Upper lobe of right lung (tissue), 1 donor: ENCODE data around the gene MAPK14. TPM values are rescaled to one million over a fixed set of nuclear protein-coding genes. Genes with fewer than 3 reads are reported as not detected.
"Not testable (repeated sequence)": the region's sequence is repeated elsewhere in the genome, so short reads cannot be mapped to it uniquely, and the experiment has no call there.

Source experiments
- ATAC-seq: fragments of 200-7000 bp; cut with Tn5 transposase; one replicate; pipeline ENCODE4 v1.9.1; 2020; ENCODE audit warnings: mild to moderate bottlenecking, moderate library complexity
- DNase-seq: peaks from one replicate; pipeline ENCODE4 v3.0.0-alpha.2; 2020
- H3K27ac ChIP-seq: fragments of 200-600 bp; one replicate; pipeline ENCODE4 v1.8.0; 2022
- H3K27me3 ChIP-seq: fragments of 200-600 bp; one replicate; pipeline ENCODE4 v1.8.0; 2022; ENCODE audit warnings: mild to moderate bottlenecking
- H3K36me3 ChIP-seq: fragments of 200-600 bp; one replicate; pipeline ENCODE4 v1.8.0; 2022
- H3K4me1 ChIP-seq: fragments of 200-600 bp; one replicate; pipeline ENCODE4 v1.8.0; 2022
- H3K4me3 ChIP-seq: fragments of 200-600 bp; one replicate; pipeline ENCODE4 v1.8.0; 2022; ENCODE audit warnings: mild to moderate bottlenecking
- H3K9me3 ChIP-seq: fragments of 200-600 bp; one replicate; pipeline ENCODE4 v1.8.0; 2022
- CTCF ChIP-seq: fragments of 200-600 bp; IDR thresholded peaks from one replicate; pipeline ENCODE4 v1.8.0; 2022; ENCODE audit warnings: antibody characterized with exemption
- intact Hi-C: fragments of 100-400 bp; cut with DNase I; formaldehyde crosslinking; loops from one replicate; pipeline ENCODE4 v1.11.0; 2022
- total RNA-seq: library from RNA; stranded (reverse); fragmentation: NEBNext Ultra II Directional; extraction: Animal tissue kit (Norgen Biotek cat#: 25700); gene quantifications from one replicate; pipeline ENCODE4 v1.2.1, GENCODE V29; 2021
- donor health status: DM: no; HTN: yes; CAD: no; lungs with severe emphysema.

Gene MAPK14
- total RNA-seq, 1 donor from 2014 or later = 60.6 TPM

GRCh38 chr6:36120539-36120938, 92.9 kb downstream of the MAPK14 start:
- Histone ChIP-seq H3K27ac (peak overlapping the region; percentile 55), H3K9me3 (no peaks in the 10 kb centered on the region), H3K4me3 (no peak overlapping the region), H3K36me3 (no peaks in the 10 kb centered on the region), H3K27me3 (no peaks in the 10 kb centered on the region), H3K4me1 (peaks cover 31% of the 10 kb centered on the region)
- intact Hi-C loops = no loop called here
- no peak for TF ChIP-seq CTCF
- ATAC-seq (peak; percentile 12), DNase-seq (no peak)

- DNase-seq (peak; percentile 81), ATAC-seq (peak; percentile 61)
- Histone ChIP-seq H3K4me3 (no peak overlapping the region), H3K4me1 (peaks cover 31% of the 10 kb centered on the region), H3K27me3 (no peaks in the 10 kb centered on the region), H3K9me3 (no peaks in the 10 kb centered on the region), H3K27ac (peak overlapping the region; percentile 55), H3K36me3 (no peaks in the 10 kb centered on the region)
- intact Hi-C loops = no loop called here
- TF ChIP-seq CTCF = no peak
These were observed 93.6 kb downstream of the MAPK14 start for GRCh38 chr6:36120979-36121786.

DNA sequence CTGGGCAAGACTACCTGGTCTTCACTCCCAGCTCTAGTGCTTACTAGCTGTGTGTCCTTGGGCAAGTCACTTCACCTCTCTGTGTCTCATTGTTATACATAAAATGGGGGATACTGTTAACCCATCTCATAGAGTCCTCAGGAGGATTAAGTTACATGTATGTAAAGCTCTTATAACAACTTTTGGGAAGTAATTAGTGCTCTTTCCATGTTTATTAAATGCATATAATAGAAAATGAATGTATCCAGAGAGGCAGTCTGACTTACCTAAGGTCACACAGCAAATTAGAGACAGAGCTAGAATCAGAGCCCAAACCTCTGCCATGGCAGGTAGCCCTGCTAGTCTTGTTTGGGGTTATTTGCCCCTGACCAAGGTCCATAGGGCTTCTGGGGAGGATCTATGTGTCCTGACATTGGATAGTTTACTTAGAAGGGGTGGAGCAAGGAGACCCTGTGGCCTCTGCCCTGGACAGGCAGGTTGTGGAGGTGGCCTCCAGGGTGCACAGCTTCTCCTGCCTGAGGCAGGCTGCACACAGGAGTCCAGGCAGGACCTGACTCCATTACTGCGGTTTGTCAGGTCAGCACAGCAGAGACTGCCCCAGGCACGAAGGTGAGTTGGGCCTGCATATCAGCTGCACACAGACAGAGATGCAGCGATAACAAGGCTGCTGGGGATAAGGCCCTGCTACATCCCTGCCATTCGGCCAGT, 94.3 kb downstream of the MAPK14 start:
- intact Hi-C loops = no loop called here

GRCh38 chr6:36122495-36123269, 95.1 kb downstream of the MAPK14 start:
- no peaks in the 10 kb centered on the region for H3K27me3 ChIP-seq
- ATAC-seq (no peak), DNase-seq (no peak)
- no peak for TF ChIP-seq CTCF
- no peak overlapping the region for H3K27ac ChIP-seq
- H3K36me3 ChIP-seq = no peaks in the 10 kb centered on the region
- no peaks in the 10 kb centered on the region for H3K9me3 ChIP-seq
- no peak overlapping the region for H3K4me3 ChIP-seq
- peaks cover 42% of the 10 kb centered on the region for H3K4me1 ChIP-seq
- intact Hi-C loops = no loop called here

More for the DNA sequence above, 94.3 kb downstream of the MAPK14 start:
- H3K36me3 ChIP-seq = no peaks in the 10 kb centered on the region
- H3K4me3 ChIP-seq = no peak overlapping the region
- ATAC-seq (no peak), DNase-seq (no peak)
- no peaks in the 10 kb centered on the region for H3K27me3 ChIP-seq
- peaks cover 35% of the 10 kb centered on the region for H3K4me1 ChIP-seq
- no peaks in the 10 kb centered on the region for H3K9me3 ChIP-seq
- TF ChIP-seq CTCF = no peak
- H3K27ac ChIP-seq = no peak overlapping the region

DNA sequence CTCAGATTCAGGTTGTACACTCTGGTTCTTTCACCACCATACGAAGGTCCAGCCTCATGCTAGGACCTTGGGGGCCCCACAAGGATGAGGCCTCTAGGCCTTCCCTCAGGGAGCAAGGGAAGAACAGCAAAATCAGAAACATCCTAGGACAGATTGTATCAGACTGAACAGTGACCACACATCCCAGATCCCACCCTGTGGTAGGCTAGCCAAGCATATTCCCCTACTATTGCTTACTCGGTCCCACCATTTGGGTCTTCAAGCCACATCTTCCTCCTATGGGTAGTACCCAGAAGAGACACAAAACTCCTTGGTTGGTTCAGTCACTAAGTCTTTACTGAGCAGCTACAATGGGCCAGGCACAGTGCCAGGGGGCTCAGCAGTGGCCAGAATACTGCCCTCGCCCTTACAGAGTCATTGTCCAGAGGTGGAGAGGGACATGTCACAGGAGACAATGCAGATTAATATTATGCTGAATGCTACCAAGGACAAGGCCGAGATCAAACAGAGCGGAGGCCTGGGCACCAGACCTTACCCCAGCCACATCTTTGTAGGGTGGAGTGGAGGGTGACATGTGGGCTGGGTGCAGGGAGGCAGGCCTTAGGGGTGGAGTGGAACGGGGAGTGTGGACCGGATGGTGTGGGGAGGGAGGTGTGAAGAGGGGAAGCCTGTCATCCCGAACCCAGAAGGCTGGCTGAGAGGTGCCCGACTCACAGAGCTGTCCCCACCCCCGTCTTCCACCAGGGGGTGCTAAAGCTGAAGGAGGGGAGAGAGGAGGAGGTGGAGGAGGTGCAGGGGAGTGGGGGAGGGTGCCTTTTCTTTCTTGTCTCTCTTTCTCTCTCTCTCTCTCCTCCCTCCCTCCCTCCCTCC, 95.9 kb downstream of the MAPK14 start:
- peaks cover 39% of the 10 kb centered on the region for H3K4me1 ChIP-seq
- H3K27me3 ChIP-seq = no peaks in the 10 kb centered on the region
- peak; percentile 88 for ATAC-seq
- no peaks in the 10 kb centered on the region for H3K9me3 ChIP-seq
- no peak overlapping the region for H3K4me3 ChIP-seq
- no peak overlapping the region for H3K27ac ChIP-seq
- peak; percentile 88 for DNase-seq
- intact Hi-C loops = no loop called here
- peak; percentile 65 for TF ChIP-seq CTCF
- H3K36me3 ChIP-seq = no peaks in the 10 kb centered on the region

DNA sequence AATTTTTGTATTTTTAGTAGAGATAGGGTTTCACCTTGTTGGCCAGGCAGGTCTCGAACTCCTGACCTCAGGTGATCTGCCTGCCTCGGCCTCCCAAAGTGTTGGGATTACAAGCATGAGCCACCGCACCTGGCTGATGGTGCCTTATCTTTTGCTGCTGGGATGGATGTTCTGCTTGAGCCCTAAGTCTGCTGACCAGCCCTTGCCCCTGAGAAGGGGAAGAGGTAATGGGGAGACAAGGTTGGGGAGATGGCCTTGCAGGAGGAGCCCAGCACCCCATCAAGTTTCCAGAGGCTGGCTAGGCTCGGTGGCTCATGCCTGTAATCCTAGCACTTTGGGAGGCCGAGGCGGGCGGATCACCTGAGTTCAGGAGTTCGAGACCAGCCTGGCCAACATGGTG, 96.7 kb downstream of the MAPK14 start:
- H3K27me3 ChIP-seq, H3K9me3 ChIP-seq, H3K4me3 ChIP-seq, H3K36me3 ChIP-seq, DNase-seq, H3K27ac ChIP-seq, ATAC-seq, intact Hi-C loops: not testable (repeated sequence)
- peaks cover 36% of the 10 kb centered on the region for H3K4me1 ChIP-seq
